Measurements from ENCODE around the gene KLK3. TPM values are rescaled to one million over a fixed set of nuclear protein-coding genes. Genes with fewer than 3 reads are reported as not detected.

Gene KLK3
- total and polyA plus RNA-seq, 2 of the 8 experiments (the other 6 are each of a cell fraction or from before 2014, with no cell fraction given), result 0.08 TPM; not detected in 1

- TF ChIP-seq CHD7 (IDR thresholded peaks at IDR 0.05; ENCODE audit: insufficient replicate concordance, low read length), result no peak
- TF ChIP-seq NANOG (IDR thresholded peaks at IDR 0.05; ENCODE audit: insufficient read depth, low read depth, low read length, poor library complexity, severe bottlenecking), result no peak
- TF ChIP-seq POLR2A (IDR thresholded peaks at IDR 0.05; ENCODE audit: control extremely low read depth in 1 of 2, low read depth in 2 of 2, low read length in 2 of 2), result no peak
- TF ChIP-seq PHF8 (conservative IDR thresholded peaks at IDR 0.05; ENCODE audit: low read depth, low read length), result no peak
- no peak for TF ChIP-seq CBX8 (IDR thresholded peaks at IDR 0.05; ENCODE audit: borderline replicate concordance, low read depth, low read length)
- TF ChIP-seq POLR2AphosphoS5 (IDR thresholded peaks at IDR 0.05; ENCODE audit: low read depth, low read length), result no peak
- no peak for TF ChIP-seq TCF12 (IDR thresholded peaks at IDR 0.05; ENCODE audit: low read depth, low read length)
These were observed 32.0 kb upstream of the KLK3 start (continued) for GRCh38 chr19:50822661-50823208.

All from H1 (cell line).